SK-N-SH treated with all-trans-retinoic acid at 6 μM for 48 hours (cell line): ENCODE measurements around the gene RRAD.

Experiments used
- BACH2 ChIP-seq: fragments of 250-450 bp; sonication (Bioruptor Pico); IDR thresholded peaks from 2 replicates; pipeline ENCODE4 v1.9.0; 2021; ENCODE audit warnings: mild to moderate bottlenecking, borderline replicate concordance
- CREB5 ChIP-seq: fragments of 250-450 bp; sonication (Bioruptor Pico); IDR thresholded peaks from 2 replicates; pipeline ENCODE4 v1.5.1; 2020; ENCODE audit warnings: low read depth, mild to moderate bottlenecking, moderate library complexity
- ESRRG ChIP-seq: fragments of 250-450 bp; sonication (Bioruptor Pico); IDR thresholded peaks from 2 replicates; pipeline ENCODE4 v1.6.1; 2021; ENCODE audit warnings: mild to moderate bottlenecking
- ISL1 ChIP-seq: fragments of 250-450 bp; sonication (Bioruptor Pico); IDR thresholded peaks from 2 replicates; pipeline ENCODE4 v2.1.2; 2022; ENCODE audit warnings: mild to moderate bottlenecking, moderate library complexity
- PATZ1 ChIP-seq: fragments of 250-450 bp; sonication (Bioruptor Pico); IDR thresholded peaks from 2 replicates; pipeline ENCODE4 v1.8.0; 2020; ENCODE audit warnings: mild to moderate bottlenecking, moderate library complexity, borderline replicate concordance
- PPARA ChIP-seq: fragments of 250-450 bp; sonication (Bioruptor Pico); IDR thresholded peaks from 2 replicates; pipeline ENCODE4 v1.5.0; 2020; ENCODE audit warnings: mild to moderate bottlenecking, borderline replicate concordance
- RARB ChIP-seq: fragments of 250-450 bp; sonication (Bioruptor Pico); IDR thresholded peaks from 2 replicates; pipeline ENCODE4 v1.8.0; 2021; ENCODE audit warnings: mild to moderate bottlenecking, moderate library complexity
- TCF4 ChIP-seq: fragments of 250-450 bp; sonication (Bioruptor Pico); IDR thresholded peaks from 2 replicates; pipeline ENCODE4 v1.8.0; 2021; ENCODE audit warnings: mild to moderate bottlenecking, moderate library complexity, borderline replicate concordance
- TSHZ2 ChIP-seq: fragments of 250-450 bp; sonication (Bioruptor Pico); IDR thresholded peaks from 2 replicates; pipeline ENCODE4 v1.5.0; 2020; ENCODE audit warnings: mild to moderate bottlenecking, moderate library complexity
- ZFP30 ChIP-seq: fragments of 450-650 bp; formaldehyde crosslinking; IDR thresholded peaks from 2 replicates; pipeline ENCODE4 v1.5.0; 2022; ENCODE audit warnings: mild to moderate bottlenecking, moderate library complexity
- ZNF565 ChIP-seq: fragments of 450-650 bp; formaldehyde crosslinking; conservative IDR thresholded peaks from 2 replicates; pipeline ENCODE4 v1.5.0; 2020; ENCODE audit warnings: low read depth, mild to moderate bottlenecking, moderate library complexity

- TF ChIP-seq TSHZ2 (CRISPR knock-in tag) = no peak
- TF ChIP-seq TCF4 (CRISPR knock-in tag) = no peak
- TF ChIP-seq ZFP30 (CRISPR knock-in tag) = no peak
- no peak for TF ChIP-seq ESRRG (CRISPR knock-in tag)
- no peak for TF ChIP-seq RARB (CRISPR knock-in tag)
- no peak for TF ChIP-seq ZNF565 (CRISPR knock-in tag)
- no peak for TF ChIP-seq ISL1 (CRISPR knock-in tag)
- no peak for TF ChIP-seq PPARA (CRISPR knock-in tag)
- no peak for TF ChIP-seq PATZ1 (CRISPR knock-in tag)
- TF ChIP-seq CREB5 = no peak
- no peak for TF ChIP-seq BACH2
Observed at GRCh38 chr16:66874079-66874775, 51.1 kb downstream of the RRAD start.
